ENCODE data around the gene ERC2.

The ERC2 gene

DNA sequence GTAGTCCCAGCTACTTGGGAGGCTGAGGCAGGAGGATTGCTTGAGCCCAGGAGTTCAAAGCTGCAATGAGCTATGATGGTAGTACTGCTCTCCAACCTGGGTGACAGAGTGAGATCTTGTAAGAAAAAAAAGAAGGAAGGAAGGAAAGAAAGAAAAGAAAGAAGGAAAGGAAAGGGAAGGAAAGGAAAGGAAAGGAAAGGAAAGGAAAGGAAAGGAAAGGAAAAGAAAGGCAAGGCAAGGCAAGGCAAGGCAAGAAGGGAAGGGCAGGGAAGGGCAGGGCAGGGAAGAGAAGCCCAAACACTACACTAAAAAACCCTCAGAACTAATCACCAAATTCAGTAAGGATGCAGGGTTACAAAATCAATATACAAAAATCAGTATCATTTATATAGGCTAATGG, 341.6 kb downstream of the ERC2 start:
- H3K4me3 Mint-ChIP-seq, result no peak overlapping the region
- ATAC-seq (ENCODE audit: low read depth) (no peak), DNase-seq (ENCODE audit: low spot score in 2 of 2) (no peak)
- no peaks in the 10 kb centered on the region for H3K4me1 Mint-ChIP-seq
- H3K27ac Mint-ChIP-seq, result no peak overlapping the region
- H3K36me3 Mint-ChIP-seq, result peaks cover 2% of the 10 kb centered on the region
- H3K27me3 Mint-ChIP-seq, result peaks cover 2% of the 10 kb centered on the region
- peaks cover 2% of the 10 kb centered on the region for H3K9me3 Mint-ChIP-seq

DNA sequence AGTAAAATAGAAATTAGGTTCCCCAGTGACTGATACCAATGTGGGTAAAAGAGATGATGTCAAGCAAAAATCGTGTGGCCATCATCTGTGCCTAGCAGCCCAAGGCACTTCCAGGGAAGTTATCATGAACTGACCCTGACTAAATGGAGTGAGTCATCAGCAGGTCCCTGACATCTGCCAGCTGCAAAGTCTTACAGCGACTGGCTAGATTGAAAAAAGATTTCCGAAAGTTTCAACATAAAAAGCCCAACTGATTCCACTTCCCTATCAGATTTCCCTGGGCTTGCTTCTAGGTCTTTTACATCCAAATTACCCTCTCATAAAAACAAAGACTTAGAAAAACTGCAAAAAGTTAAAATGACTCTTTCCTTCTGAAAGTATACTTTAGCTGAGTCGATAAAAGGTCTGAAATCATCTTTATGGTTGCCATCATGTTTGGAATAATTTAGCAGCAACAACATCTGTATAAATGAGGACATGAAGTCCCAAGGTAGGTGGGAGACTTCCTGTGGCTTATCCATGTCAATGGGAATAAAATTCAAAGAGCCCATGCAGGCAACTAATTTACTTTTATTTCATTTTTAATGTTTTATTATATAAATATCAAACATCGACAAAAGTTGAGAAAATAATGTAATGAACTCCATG, 342.8 kb downstream of the ERC2 start:
- Mint-ChIP-seq H3K27ac (no peak overlapping the region), H3K36me3 (peaks cover 2% of the 10 kb centered on the region), H3K4me3 (no peak overlapping the region), H3K4me1 (no peaks in the 10 kb centered on the region), H3K27me3 (peaks cover 2% of the 10 kb centered on the region), H3K9me3 (peaks cover 2% of the 10 kb centered on the region)
- DNase-seq (ENCODE audit: low spot score in 2 of 2), result no peak
- ATAC-seq (ENCODE audit: low read depth), result no peak

DNA sequence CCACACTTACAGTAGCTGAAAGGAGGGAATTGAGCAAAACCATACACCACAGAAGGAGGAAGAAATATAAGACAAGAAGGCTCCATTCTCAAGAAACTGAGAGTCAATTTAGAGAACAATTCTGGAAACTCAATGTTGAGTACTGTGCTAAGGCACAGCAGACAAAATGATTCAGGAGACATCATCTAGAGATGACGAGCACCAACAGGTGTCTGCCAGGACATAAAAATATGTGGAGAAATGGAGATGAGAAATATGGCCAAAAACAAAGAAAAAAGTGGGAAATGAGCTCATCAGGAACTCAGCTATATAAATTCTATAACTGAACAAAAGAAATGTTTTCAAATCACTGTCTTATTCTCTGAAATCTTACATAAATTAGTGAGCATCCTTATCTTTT, 343.7 kb downstream of the ERC2 start:
- no peak overlapping the region for H3K27ac Mint-ChIP-seq
- DNase-seq (ENCODE audit: low spot score in 2 of 2) (no peak), ATAC-seq (ENCODE audit: low read depth) (no peak)
- H3K9me3 Mint-ChIP-seq, result peaks cover 4% of the 10 kb centered on the region
- peaks cover 2% of the 10 kb centered on the region for H3K36me3 Mint-ChIP-seq
- peaks cover 2% of the 10 kb centered on the region for H3K27me3 Mint-ChIP-seq
- H3K4me3 Mint-ChIP-seq, result no peak overlapping the region
- H3K4me1 Mint-ChIP-seq, result no peaks in the 10 kb centered on the region

DNA sequence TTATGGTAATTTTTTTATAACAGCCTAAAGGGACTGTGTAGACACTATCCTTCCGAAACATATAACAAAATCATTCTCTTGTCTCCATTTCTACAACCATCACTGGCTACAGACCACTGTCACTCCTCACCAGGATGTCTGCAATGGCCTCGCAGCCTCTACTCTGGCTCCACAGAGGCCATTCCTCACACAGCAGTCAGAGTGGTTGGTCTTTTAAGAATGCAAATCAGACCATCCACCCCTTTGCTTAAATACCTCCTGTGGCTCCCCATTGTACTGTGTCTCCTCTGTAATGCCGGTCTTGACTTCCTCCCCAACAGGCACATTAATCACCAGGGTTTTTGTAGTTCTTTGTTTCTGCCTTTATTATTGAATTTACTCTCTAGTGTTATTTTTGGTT, 344.8 kb downstream of the ERC2 start:
- H3K27me3 Mint-ChIP-seq, result peaks cover 2% of the 10 kb centered on the region
- DNase-seq (ENCODE audit: low spot score in 2 of 2), result no peak
- peaks cover 4% of the 10 kb centered on the region for H3K9me3 Mint-ChIP-seq
- no peak overlapping the region for H3K27ac Mint-ChIP-seq
- peaks cover 2% of the 10 kb centered on the region for H3K36me3 Mint-ChIP-seq
- H3K4me1 Mint-ChIP-seq, result no peaks in the 10 kb centered on the region
- ATAC-seq (ENCODE audit: low read depth), result no peak
- H3K4me3 Mint-ChIP-seq, result no peak overlapping the region

DNA sequence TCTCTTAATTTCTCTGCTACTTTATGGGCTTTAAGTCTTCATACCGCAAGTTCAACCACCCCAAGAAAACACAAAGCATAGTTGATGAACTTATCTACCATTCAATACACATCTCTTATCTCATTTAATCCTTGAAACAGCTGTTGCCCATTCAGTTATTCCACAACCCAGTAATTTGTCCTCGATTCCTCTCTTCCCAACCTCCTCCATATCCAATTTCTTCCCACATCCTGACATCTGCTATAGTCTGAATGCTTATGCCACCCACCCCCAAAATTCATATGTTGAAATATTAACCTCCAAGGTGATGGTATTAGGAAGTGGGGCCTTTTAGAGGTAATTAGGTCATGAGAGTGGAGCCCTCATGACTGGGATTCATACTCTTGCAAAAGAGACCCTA, 345.4 kb downstream of the ERC2 start:
- peaks cover 2% of the 10 kb centered on the region for H3K27me3 Mint-ChIP-seq
- DNase-seq (ENCODE audit: low spot score in 2 of 2) (no peak), ATAC-seq (ENCODE audit: low read depth) (no peak)
- no peaks in the 10 kb centered on the region for H3K4me1 Mint-ChIP-seq
- H3K36me3 Mint-ChIP-seq, result peaks cover 2% of the 10 kb centered on the region
- H3K4me3 Mint-ChIP-seq, result no peak overlapping the region
- no peak overlapping the region for H3K27ac Mint-ChIP-seq
- H3K9me3 Mint-ChIP-seq, result peaks cover 4% of the 10 kb centered on the region

DNA sequence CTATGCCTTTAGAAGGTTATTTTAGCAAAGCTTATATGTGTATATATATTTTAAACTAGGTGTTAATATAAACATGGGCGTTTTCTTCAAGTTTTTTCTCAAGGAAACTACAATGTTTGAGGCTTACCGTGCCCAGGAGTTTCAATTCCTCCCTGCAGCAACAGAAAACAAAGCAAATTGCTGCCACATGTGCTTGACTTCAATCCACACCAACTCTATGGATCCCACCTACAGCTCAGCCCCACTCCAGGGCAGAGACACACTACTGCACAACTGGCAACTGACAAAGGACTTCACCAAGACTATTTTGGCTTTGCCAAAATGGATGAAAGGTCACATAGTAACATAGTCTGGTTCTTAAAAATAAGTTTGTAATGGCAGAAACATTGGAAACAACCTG, 346.6 kb downstream of the ERC2 start:
- Mint-ChIP-seq H3K4me3 (no peak overlapping the region), H3K9me3 (peaks cover 4% of the 10 kb centered on the region), H3K27me3 (peaks cover 2% of the 10 kb centered on the region), H3K4me1 (no peaks in the 10 kb centered on the region), H3K36me3 (peaks cover 2% of the 10 kb centered on the region), H3K27ac (no peak overlapping the region)
- DNase-seq (ENCODE audit: low spot score in 2 of 2) (no peak), ATAC-seq (ENCODE audit: low read depth) (no peak)

DNA sequence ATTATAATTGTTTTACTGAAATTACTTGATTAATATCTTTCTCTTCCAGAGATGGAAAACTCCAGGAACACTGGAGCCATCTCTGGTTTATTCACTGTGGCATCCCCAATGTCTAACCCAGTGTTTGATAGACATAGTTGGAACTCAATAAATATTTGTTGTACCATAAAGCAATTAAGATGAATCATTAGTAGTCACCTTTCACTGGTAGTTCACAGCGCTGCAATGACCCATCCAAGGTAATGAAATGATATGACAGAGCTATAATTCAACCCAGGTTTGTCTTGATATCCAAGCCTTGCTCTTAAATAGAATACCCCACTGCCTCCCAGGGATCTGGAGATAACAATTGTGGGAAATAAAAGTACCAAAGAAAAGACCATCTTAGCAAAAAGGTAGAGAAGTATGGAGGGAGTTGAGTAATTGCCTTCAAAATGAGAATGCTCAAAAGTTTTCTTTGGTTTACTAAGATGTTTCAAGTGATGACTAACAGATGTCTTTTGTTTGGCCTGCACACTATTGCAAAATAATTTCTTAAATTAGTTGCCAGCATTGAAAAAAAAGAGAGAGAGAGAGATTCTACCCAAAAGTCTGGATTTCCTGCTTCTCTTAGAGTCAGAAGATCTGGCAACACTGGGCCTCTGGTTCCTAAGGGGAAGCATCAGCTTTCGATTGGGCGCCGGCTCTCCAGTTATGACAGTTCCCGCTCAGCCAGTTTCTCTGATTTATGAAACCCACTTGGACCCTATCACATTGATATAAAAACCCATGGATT, 348.5 kb downstream of the ERC2 start:
- Mint-ChIP-seq H3K4me3 (no peak overlapping the region), H3K4me1 (no peaks in the 10 kb centered on the region), H3K9me3 (peaks cover 4% of the 10 kb centered on the region), H3K36me3 (no peaks in the 10 kb centered on the region), H3K27me3 (no peaks in the 10 kb centered on the region), H3K27ac (no peak overlapping the region)
- ATAC-seq (ENCODE audit: low read depth), result no peak
- DNase-seq (ENCODE audit: low spot score in 2 of 2), result no peak

DNA sequence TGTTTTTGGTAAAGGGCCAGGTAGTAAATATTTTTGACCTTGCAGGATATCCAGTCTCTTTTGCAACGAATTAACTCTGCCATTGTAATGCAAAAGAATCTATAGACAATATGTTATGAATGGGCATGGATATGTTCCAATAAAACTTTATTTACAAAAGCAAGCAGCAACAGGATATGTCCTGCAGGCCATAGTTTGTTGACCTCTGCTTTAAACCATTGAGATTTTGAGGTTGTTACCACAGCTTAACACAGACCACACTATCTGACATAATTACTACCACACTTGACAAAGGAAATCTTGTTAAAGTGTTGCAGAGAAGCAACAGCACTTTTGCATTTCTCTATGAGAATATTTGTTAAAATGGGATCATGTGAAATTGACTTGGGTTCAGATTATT, 349.3 kb downstream of the ERC2 start:
- no peak overlapping the region for H3K27ac Mint-ChIP-seq
- no peaks in the 10 kb centered on the region for H3K36me3 Mint-ChIP-seq
- H3K4me3 Mint-ChIP-seq, result no peak overlapping the region

DNA sequence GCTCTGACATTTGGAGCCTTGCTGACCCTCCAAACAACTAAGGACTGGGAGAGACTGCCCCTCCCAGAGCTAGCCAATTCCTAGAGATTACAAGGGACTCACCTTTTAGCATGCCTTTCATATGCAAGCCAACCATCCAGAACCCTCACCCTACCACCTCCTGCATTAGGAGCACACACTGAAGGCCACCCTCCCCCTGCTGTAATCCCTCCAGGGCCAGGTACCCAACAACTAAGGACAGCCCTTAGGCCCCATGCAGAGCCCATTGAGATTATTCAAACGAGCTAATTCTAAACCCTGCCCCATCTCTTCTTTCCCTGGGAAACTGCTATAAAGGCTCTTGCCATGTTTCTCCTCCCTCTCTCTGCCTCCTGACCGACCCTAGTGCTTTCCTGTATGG, 352.6 kb downstream of the ERC2 start:
- no peaks in the 10 kb centered on the region for H3K4me1 Mint-ChIP-seq
- peaks cover 4% of the 10 kb centered on the region for H3K9me3 Mint-ChIP-seq
- no peak overlapping the region for H3K4me3 Mint-ChIP-seq
- no peaks in the 10 kb centered on the region for H3K36me3 Mint-ChIP-seq
- DNase-seq (ENCODE audit: low spot score in 2 of 2) (no peak), ATAC-seq (ENCODE audit: low read depth) (no peak)
- no peak overlapping the region for H3K27ac Mint-ChIP-seq
- H3K27me3 Mint-ChIP-seq, result no peaks in the 10 kb centered on the region

More for the DNA sequence above, 349.3 kb downstream of the ERC2 start:
- no peaks in the 10 kb centered on the region for H3K4me1 Mint-ChIP-seq
- ATAC-seq (ENCODE audit: low read depth) (no peak), DNase-seq (ENCODE audit: low spot score in 2 of 2) (no peak)
- peaks cover 4% of the 10 kb centered on the region for H3K9me3 Mint-ChIP-seq
- H3K27me3 Mint-ChIP-seq, result no peaks in the 10 kb centered on the region

DNA sequence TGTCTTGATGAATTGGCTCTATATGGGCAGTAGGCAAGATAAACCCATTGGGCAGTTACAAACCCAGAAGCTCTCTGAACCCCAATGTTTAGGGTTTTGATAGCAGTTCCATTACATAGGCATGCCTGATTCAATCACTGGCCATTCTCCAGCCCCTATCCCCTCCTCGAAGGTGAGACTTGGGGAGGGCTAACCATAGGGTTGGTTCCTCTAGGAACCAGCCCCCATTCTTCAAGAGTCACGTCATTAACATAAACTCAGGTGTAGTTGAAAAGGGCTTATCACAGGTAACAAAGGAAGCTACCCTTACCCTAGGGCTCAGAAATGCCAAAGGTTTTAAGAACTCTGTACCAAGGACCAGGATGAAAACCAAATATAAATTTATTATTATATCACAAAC, 353.1 kb downstream of the ERC2 start:
- no peak overlapping the region for H3K4me3 Mint-ChIP-seq
- no peaks in the 10 kb centered on the region for H3K27me3 Mint-ChIP-seq
- H3K36me3 Mint-ChIP-seq, result no peaks in the 10 kb centered on the region
- H3K4me1 Mint-ChIP-seq, result no peaks in the 10 kb centered on the region
- peaks cover 3% of the 10 kb centered on the region for H3K9me3 Mint-ChIP-seq
- DNase-seq (ENCODE audit: low spot score in 2 of 2), result no peak
- H3K27ac Mint-ChIP-seq, result no peak overlapping the region
- ATAC-seq (ENCODE audit: low read depth), result no peak

DNA sequence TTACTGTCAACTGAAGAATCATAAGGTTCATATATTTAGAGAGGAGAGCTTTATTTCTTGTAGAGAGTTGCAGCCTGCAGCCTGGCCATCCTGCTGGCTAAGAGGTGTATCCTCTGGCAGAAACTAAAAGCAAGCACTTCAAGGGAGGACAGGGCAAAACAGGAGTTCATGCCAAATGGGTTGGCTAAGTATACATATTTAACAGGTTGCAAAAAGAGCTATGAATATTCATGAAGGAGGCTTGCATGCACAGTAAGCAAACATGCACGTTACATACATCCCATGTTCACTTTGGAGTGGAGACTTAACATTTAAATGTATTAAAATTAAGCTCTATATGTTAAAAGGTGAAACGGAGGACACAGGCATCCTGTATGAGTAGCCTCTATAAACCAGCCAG, 354.4 kb downstream of the ERC2 start:
- H3K36me3 Mint-ChIP-seq, result no peaks in the 10 kb centered on the region
- H3K4me1 Mint-ChIP-seq, result no peaks in the 10 kb centered on the region
- no peaks in the 10 kb centered on the region for H3K27me3 Mint-ChIP-seq
- H3K4me3 Mint-ChIP-seq, result no peak overlapping the region
- no peak overlapping the region for H3K27ac Mint-ChIP-seq
- peaks cover 3% of the 10 kb centered on the region for H3K9me3 Mint-ChIP-seq
- DNase-seq (ENCODE audit: low spot score in 2 of 2) (no peak), ATAC-seq (ENCODE audit: low read depth) (no peak)

DNA sequence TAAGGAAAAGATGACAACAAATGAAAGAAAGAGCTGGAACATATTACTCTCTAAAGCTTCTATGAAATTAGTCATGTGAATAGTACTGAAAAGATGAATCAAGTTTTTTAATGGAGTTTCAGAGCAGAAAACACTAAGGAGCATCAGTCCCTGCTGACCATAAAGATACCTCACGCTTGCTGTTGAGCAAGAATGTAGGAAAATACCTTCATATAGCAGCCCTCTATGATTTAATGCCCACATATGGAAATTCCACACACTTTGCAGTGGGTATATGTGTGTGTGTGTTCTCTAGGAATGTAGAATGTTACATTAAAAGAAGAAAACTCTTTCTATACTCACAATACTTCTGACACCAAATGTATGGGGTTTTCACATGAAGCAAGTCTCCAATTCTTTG, 355.0 kb downstream of the ERC2 start:
- DNase-seq (ENCODE audit: low spot score in 2 of 2) (no peak), ATAC-seq (ENCODE audit: low read depth) (no peak)
- peaks cover 3% of the 10 kb centered on the region for H3K9me3 Mint-ChIP-seq
- H3K4me1 Mint-ChIP-seq, result no peaks in the 10 kb centered on the region
- no peaks in the 10 kb centered on the region for H3K27me3 Mint-ChIP-seq
- no peaks in the 10 kb centered on the region for H3K36me3 Mint-ChIP-seq
- H3K27ac Mint-ChIP-seq, result no peak overlapping the region
- no peak overlapping the region for H3K4me3 Mint-ChIP-seq

DNA sequence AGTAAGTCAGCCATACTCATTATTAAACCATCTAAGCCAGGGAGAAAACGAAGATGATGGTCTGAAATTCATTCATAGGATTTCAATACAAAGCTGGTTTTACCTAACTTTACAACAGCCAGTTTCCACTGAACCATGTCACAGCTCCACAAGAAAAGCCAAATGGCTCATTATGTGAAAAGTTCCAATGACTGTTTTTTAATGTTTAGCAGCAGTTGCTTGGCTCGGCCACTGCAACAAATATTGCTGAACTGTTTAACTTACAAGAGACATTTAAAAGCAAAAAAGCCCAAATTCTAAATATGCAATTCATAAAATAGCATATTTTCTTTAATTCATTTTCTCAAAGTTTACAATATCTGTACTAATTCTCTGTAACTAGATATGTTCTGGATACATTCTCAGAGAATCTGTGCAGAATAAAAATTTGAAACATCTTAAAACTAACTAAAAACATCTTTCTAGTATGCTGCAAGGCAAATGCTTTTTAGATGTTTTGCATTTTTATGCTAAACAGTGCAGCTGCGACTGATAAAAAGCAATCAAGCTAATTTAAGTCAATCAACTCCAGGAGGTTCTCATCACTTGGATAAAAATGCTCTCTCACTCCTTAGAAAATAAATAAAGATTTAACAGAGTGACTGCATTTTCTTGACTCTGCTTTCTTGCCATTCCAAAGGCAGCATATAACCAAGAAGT, 356.5 kb downstream of the ERC2 start:
- ATAC-seq (ENCODE audit: low read depth) (no peak), DNase-seq (ENCODE audit: low spot score in 2 of 2) (no peak)
- no peak overlapping the region for H3K27ac Mint-ChIP-seq
- no peaks in the 10 kb centered on the region for H3K36me3 Mint-ChIP-seq
- no peak overlapping the region for H3K4me3 Mint-ChIP-seq
- H3K4me1 Mint-ChIP-seq, result no peaks in the 10 kb centered on the region
- no peaks in the 10 kb centered on the region for H3K27me3 Mint-ChIP-seq
- peaks cover 3% of the 10 kb centered on the region for H3K9me3 Mint-ChIP-seq

DNA sequence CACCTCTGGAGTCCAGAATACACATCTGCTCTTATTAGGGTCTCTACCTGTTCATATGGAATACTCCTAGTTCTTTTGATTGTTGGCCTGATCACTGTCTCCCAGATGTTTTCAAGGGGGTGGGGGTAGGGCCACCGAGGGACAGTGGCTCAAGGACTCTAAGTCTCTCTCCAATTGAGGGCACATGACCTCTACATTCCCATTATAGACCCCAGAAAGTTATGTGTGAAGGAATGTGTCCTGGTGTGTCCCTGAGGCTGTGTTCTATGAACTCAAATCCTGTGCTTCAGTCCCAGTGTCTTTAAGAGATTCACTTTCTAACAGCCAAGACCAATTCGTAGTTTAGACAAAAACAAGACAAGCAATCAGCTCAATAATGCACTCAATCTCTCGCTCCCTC, 357.4 kb downstream of the ERC2 start:
- H3K9me3 Mint-ChIP-seq, result no peaks in the 10 kb centered on the region
- H3K27ac Mint-ChIP-seq, result no peak overlapping the region
- no peak overlapping the region for H3K4me3 Mint-ChIP-seq

More for the DNA sequence above, 357.4 kb downstream of the ERC2 start:
- DNase-seq (ENCODE audit: low spot score in 2 of 2), result no peak
- no peaks in the 10 kb centered on the region for H3K27me3 Mint-ChIP-seq
- H3K36me3 Mint-ChIP-seq, result no peaks in the 10 kb centered on the region
- ATAC-seq (ENCODE audit: low read depth), result no peak
- no peaks in the 10 kb centered on the region for H3K4me1 Mint-ChIP-seq
